BLaER1 treated with 17β-estradiol and CSF1 and Interleukin-3, amounts not matched to agents 10 nM and 100 nM (cell line): ENCODE measurements around the gene DDX54.
A peak's percentile ranks its signal among the peaks of the same experiment; 100 is the strongest.

Source experiments
- H3K27ac ChIP-seq, 11 experiments: shearing (Covaris generic); formaldehyde crosslinking; 2 replicates each; pipeline ENCODE4 v1.8.1; 2022
- H3K27me3 ChIP-seq, 11 experiments: shearing (Covaris generic); formaldehyde crosslinking; 2 replicates each; pipeline ENCODE4 v1.8.1; 2022
- H3K36me3 ChIP-seq, 11 experiments: shearing (Covaris generic); formaldehyde crosslinking; 2 replicates each; pipeline ENCODE4 v1.8.1; 2022
- H3K4me1 ChIP-seq, 10 experiments: shearing (Covaris generic); formaldehyde crosslinking; 2 replicates each; pipeline ENCODE4 v1.8.1; 2022
- H3K4me2 ChIP-seq, 11 experiments: shearing (Covaris generic); formaldehyde crosslinking; 2 replicates each; pipeline ENCODE4 v1.8.1; 2022
- H3K4me3 ChIP-seq, 10 experiments: shearing (Covaris generic); formaldehyde crosslinking; 2 replicates each; pipeline ENCODE4 v1.8.1; 2022
- H3K9ac ChIP-seq, 11 experiments: shearing (Covaris generic); formaldehyde crosslinking; 2 replicates each; pipeline ENCODE4 v1.8.1; 2022
- H3K9me3 ChIP-seq, 11 experiments: shearing (Covaris generic); formaldehyde crosslinking; replicated peaks in 1 of 11; 2 replicates each; pipeline ENCODE4 v1.8.1; 2022
- H4K20me1 ChIP-seq, 11 experiments: shearing (Covaris generic); formaldehyde crosslinking; 2 replicates each; pipeline ENCODE4 v1.8.1; 2022
- Cebpa-rat ChIP-seq, 11 experiments: shearing (Covaris generic); IDR thresholded peaks; 2 replicates each; pipeline ENCODE4 v1.8.1; 2022

DDX54 gene

DNA sequence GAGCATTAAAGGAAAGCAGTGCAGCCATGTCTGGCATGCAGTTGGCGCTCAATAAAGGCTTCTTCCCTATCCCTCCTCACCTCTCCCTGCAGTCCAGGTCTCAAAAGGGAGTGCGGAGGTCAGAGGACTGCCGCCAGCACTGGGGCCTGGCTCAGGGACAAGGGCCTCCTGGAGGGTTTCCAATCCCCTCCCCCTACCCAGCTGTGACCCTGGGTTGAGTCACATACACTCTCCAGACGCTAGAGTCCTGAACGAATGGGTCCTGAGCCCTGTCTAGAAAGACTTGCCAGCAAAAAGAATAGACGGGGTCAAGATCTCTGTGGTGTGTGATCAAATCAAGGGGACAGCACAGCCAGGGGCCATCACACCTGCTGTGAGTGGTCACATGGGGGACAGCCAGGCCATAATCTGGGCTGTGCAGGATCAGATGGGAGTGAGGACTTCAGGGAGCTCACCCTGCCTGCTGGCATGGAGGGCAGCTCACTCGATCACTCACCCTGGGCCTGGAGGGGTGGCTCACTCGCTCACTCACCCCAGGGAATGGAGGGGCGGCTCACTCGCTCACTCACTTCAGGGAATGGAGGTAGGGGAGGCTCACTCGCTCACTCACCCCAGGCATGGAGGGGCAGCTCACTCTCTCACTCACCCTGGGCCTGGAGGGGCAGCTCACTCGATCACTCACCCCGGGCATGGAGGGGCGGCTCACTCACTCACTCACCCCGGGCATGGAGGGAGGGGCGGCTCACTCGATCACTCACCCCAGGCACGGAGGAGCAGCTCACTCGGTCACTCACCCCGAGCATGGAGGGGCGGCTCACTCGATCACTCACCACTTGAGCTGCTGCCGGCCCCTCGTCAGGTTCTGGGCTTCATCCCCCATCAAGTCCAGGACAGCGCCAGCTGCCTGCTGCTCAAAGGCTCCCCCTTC, 22.9 kb downstream of the DDX54 start:
- Histone ChIP-seq H3K27ac (peak overlapping the region in 9 of 11 experiments; percentile 35 to 77 (median 58); a peak in 17 of 22 replicates), H3K4me1 (peaks cover 20 to 78% (median 64%) of the 10 kb centered on the region in 10 experiments), H3K4me3 (peak overlapping the region in 4 of 10 experiments; percentile 10 to 40 (median 36); a peak in 7 of 20 replicates), H4K20me1 (peaks cover 0 to 96% (median 68%) of the 10 kb centered on the region in 11 experiments; a peak in 20 of 22 replicates), H3K9ac (peak overlapping the region in 9 of 11 experiments; percentile 34 to 71 (median 52); a peak in 15 of 22 replicates), H3K4me2 (peak overlapping the region; percentile 61 to 92 (median 84)), H3K36me3 (peaks cover 83 to 87% (median 85%) of the 10 kb centered on the region in 11 experiments), H3K9me3 (no peaks in the 10 kb centered on the region), H3K27me3 (peaks cover 2 to 11% (median 8%) of the 10 kb centered on the region in 11 experiments; a peak in 18 of 22 replicates)
- TF ChIP-seq Cebpa-rat (IDR thresholded peaks at IDR 0.05) = no peak

DNA sequence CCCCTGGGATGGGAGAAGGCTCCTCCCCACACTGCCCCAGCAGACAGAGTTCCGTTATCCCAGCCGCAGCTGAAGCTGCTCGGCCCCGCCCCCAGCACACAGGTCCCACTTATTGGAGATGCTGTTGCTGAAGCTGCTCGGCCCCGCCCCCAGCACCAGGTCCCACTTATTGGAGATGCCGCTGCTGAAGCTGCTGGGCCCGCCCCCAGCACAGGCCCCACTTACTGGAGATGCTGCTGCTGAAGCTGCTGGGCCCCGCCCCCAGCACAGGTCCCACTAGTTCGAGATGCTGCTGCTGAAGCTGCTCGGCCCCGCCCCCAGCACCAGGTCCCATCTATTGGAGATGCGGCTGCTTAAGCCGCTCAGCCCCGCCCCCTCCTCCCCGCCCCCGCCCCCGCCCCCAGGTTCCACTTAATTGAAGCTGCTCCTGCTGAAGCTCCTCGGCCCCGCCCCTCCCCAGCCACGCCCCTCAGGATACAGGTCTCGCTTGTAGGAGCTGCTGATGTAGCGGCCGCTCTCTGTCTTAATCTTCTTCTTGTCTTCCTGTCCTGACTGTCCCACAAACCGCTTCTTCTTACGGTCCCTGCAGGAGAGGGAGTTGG, 23.8 kb downstream of the DDX54 start:
- Histone ChIP-seq H3K9me3 (no peaks in the 10 kb centered on the region), H3K27ac (peak overlapping the region in 9 of 11 experiments; percentile 35 to 77 (median 69); a peak in 17 of 22 replicates), H3K4me3 (peak overlapping the region in 8 of 10 experiments; percentile 35 to 64 (median 54); a peak in 14 of 20 replicates), H3K27me3 (peaks cover 11 to 19% (median 16%) of the 10 kb centered on the region in 11 experiments), H3K4me1 (peaks cover 20 to 82% (median 65%) of the 10 kb centered on the region in 10 experiments), H3K4me2 (peak overlapping the region; percentile 61 to 94 (median 84)), H3K36me3 (peaks cover 78 to 87% (median 83%) of the 10 kb centered on the region in 11 experiments), H3K9ac (peak overlapping the region in 8 of 11 experiments; percentile 48 to 74 (median 64); a peak in 16 of 22 replicates), H4K20me1 (peaks cover 0 to 96% (median 73%) of the 10 kb centered on the region in 11 experiments; a peak in 20 of 22 replicates)
- TF ChIP-seq Cebpa-rat (IDR thresholded peaks at IDR 0.05) = no peak

DNA sequence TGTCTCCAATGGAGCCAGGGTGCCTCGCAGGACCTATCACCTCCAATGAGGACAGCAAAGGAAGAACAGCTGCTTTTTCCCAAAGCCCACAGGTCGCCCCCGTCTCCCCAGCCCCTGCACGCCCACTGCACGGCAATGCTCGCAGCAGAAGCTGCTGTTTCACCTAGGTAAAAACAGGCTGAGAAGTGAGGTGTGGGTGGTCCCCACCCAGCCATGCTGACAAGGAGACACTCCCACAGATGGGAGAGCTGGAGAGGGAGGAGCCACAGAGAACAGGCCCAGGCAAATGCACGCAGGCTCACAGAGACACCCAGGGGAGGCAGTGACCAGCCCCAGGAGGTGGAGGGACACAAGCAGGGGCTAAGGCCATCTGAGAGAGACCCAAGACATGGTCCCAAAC, 25.3 kb downstream of the DDX54 start:
- peaks cover 62 to 75% (median 69%) of the 10 kb centered on the region in 11 experiments for H3K36me3 ChIP-seq
- H4K20me1 ChIP-seq = peaks cover 0 to 96% (median 78%) of the 10 kb centered on the region in 11 experiments; a peak in 20 of 22 replicates
- peak overlapping the region in 9 of 11 experiments; percentile 7 to 74 (median 60); a peak in 13 of 22 replicates for H3K9ac ChIP-seq
- peak overlapping the region in 8 of 11 experiments; percentile 1 to 76 (median 52); a peak in 11 of 22 replicates for H3K27ac ChIP-seq
- peak overlapping the region; percentile 3 to 94 (median 82); a peak in 18 of 22 replicates for H3K4me2 ChIP-seq
- no peaks in the 10 kb centered on the region for H3K9me3 ChIP-seq
- peak overlapping the region in 6 of 10 experiments; percentile 9 to 64 (median 52); a peak in 7 of 20 replicates for H3K4me3 ChIP-seq
- peaks cover 31 to 88% (median 78%) of the 10 kb centered on the region in 10 experiments for H3K4me1 ChIP-seq
- H3K27me3 ChIP-seq = peaks cover 26 to 35% (median 32%) of the 10 kb centered on the region in 11 experiments
- no peak for TF ChIP-seq Cebpa-rat (IDR thresholded peaks at IDR 0.05)

DNA sequence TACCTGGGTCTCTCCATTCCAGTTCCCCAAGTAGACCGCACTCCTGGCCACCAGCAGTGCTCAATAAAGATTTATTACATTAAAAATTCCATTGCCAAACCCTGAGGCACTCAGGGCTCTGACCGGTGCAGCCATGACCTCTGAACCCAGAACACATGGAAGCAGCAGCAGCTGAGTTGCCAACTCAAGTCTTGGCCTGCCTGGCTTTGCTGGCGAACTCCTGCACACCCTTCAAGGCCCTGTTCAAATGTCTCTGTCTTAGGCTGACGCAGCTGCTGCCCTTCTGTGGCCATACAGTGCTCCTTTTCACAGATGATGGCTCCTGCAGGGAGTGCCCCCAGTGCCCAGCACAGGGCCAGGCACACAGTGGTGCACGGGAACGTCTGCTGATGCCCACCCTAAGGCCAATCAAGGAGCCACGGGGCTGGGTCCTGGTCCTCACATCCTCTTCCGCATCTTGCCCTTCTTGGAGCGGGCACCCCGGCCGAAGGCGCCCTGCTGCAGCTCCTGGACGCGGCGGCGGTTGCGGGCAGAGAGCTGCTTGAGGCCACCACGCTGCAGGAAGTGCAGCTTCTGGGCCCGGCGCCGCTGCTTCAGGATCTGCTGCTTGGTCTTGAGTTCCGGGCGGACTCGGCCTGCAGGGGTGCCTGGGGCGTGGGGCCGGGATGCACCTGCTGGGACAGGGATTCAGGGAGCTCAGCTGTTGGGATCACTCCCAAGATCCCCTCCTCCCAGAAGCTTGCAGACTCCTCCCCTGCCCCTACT, 26.7 kb downstream of the DDX54 start:
- H3K4me3 ChIP-seq = no peak overlapping the region; a peak in 2 of 20 replicates
- peak overlapping the region in 3 of 11 experiments; percentile 4 to 68 (median 60); a peak in 3 of 22 replicates for H3K9ac ChIP-seq
- peaks cover 39 to 48% (median 45%) of the 10 kb centered on the region in 11 experiments for H3K27me3 ChIP-seq
- TF ChIP-seq Cebpa-rat (IDR thresholded peaks at IDR 0.05) = no peak
- H3K9me3 ChIP-seq = no peaks in the 10 kb centered on the region
- H4K20me1 ChIP-seq = peaks cover 0 to 97% (median 88%) of the 10 kb centered on the region in 11 experiments; a peak in 20 of 22 replicates
- peaks cover 44 to 90% (median 84%) of the 10 kb centered on the region in 10 experiments for H3K4me1 ChIP-seq
- peaks cover 49 to 61% (median 56%) of the 10 kb centered on the region in 11 experiments for H3K36me3 ChIP-seq
- peak overlapping the region in 8 of 11 experiments; percentile 15 to 94 (median 80); a peak in 13 of 22 replicates for H3K4me2 ChIP-seq
- no peak overlapping the region for H3K27ac ChIP-seq

DNA sequence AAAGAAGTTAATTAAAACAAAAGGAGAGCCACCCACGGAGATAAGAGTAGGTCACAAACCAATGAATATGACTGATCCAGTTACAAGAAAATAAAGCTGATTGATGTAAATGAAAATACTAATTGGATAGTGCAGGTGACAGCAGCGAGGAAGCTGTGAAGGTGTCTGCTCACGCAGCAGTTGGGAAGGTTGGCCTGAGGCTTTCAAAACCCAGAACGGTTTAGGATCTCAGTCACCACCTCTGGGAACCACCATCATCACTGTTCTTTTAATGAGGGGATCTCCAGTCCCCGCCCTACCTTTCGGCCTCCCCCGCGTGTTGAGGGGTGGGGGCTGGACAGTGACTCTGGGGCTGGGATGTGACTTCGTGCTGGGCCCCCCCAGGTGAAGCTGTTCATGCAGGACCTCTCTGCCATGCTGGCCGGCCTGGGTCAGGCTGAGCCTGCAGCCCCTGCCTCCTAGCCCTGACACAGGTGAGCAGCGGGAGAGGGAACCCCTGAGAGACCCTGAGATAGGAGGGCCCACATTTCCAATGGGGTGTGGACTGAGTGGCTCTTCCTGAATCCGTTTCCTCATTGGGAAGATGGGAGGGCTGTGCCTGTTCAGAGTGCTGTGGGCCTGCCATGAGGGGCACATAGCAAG, 27.9 kb downstream of the DDX54 start:
- Histone ChIP-seq H3K9ac (peak overlapping the region in 2 of 11 experiments; percentile 60 to 68; a peak in 2 of 22 replicates), H3K4me2 (peak overlapping the region in 6 of 11 experiments; percentile 79 to 94 (median 87); a peak in 8 of 22 replicates), H4K20me1 (peaks cover 0 to 95% (median 79%) of the 10 kb centered on the region in 11 experiments; a peak in 20 of 22 replicates), H3K27me3 (peaks cover 52 to 61% (median 58%) of the 10 kb centered on the region in 11 experiments), H3K4me3 (no peak overlapping the region), H3K4me1 (peaks cover 34 to 90% (median 83%) of the 10 kb centered on the region in 10 experiments), H3K36me3 (peaks cover 38 to 49% (median 43%) of the 10 kb centered on the region in 11 experiments), H3K27ac (no peak overlapping the region), H3K9me3 (no peaks in the 10 kb centered on the region)
- no peak for TF ChIP-seq Cebpa-rat (IDR thresholded peaks at IDR 0.05)

DNA sequence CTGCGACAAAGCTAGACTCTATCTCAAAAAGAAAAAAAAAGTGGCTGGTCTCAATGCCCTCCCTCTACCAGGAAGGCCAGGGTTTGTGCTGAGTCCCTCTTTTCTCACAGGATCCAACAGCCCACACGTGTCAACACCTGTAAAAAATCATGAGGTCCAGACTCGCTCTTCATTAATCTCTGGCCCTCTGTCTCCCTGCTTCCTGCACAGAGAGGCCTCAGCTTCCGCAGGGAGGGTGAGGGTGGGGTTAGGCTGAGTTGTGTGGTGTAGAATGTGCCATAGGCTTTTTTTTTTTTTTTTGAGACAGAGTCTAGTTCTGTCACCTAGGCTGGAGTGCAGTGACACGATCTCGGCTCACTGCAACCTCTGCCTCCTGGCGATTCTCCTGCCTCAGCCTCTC, 29.6 kb downstream of the DDX54 start:
- H3K4me2 ChIP-seq = peak overlapping the region in 10 of 11 experiments; percentile 1 to 99 (median 93); a peak in 17 of 22 replicates
- no peak for TF ChIP-seq Cebpa-rat (IDR thresholded peaks at IDR 0.05)
- H3K4me1 ChIP-seq = peaks cover 27 to 87% (median 71%) of the 10 kb centered on the region in 10 experiments
- H3K9me3 ChIP-seq = no peaks in the 10 kb centered on the region
- H3K36me3 ChIP-seq = peaks cover 35 to 45% (median 40%) of the 10 kb centered on the region in 11 experiments
- 0 out of 22 replicates have a peak overlapping the region, but pooled peaks of 3 of the 11 experiments have one; percentile 4 to 32 (median 13) for H3K9ac ChIP-seq
- peaks cover 62 to 76% (median 71%) of the 10 kb centered on the region in 11 experiments for H3K27me3 ChIP-seq
- no peak overlapping the region for H3K27ac ChIP-seq
- H4K20me1 ChIP-seq = peaks cover 0 to 88% (median 71%) of the 10 kb centered on the region in 11 experiments; a peak in 20 of 22 replicates
- H3K4me3 ChIP-seq = no peak overlapping the region

DNA sequence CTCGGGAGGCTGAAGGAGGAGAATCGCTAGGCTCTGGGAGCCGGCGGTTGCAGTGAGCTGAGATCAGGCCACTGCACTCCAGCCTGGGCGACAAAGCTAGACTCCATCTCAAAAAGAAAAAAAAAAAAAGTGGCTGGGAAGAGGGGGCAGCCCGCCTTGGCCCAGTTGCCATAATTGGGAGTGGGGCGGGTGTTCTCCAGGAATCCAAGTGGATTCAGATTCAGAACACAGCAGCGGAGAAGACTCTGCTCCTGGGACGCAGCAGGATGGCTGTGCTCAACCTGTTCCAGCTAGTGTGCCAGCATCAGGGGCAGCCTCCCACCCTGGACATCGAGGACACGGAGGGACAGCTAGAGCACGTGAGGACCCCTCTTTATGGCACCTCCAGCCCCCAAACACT, 30.2 kb downstream of the DDX54 start:
- peak overlapping the region in 2 of 11 experiments; percentile 4 to 32; a peak in 2 of 22 replicates for H3K9ac ChIP-seq
- peak overlapping the region; percentile 86 to 99 (median 93) for H3K4me2 ChIP-seq
- no peaks in the 10 kb centered on the region for H3K9me3 ChIP-seq
- H3K36me3 ChIP-seq = peaks cover 29 to 39% (median 34%) of the 10 kb centered on the region in 11 experiments
- peak overlapping the region in 1 of 10 experiments; percentile 59; a peak in 2 of 20 replicates for H3K4me3 ChIP-seq
- peaks cover 0 to 83% (median 65%) of the 10 kb centered on the region in 11 experiments; a peak in 20 of 22 replicates for H4K20me1 ChIP-seq
- no peak for TF ChIP-seq Cebpa-rat (IDR thresholded peaks at IDR 0.05)
- H3K27ac ChIP-seq = no peak overlapping the region
- peaks cover 62 to 77% (median 72%) of the 10 kb centered on the region in 11 experiments for H3K27me3 ChIP-seq
- peaks cover 27 to 87% (median 70%) of the 10 kb centered on the region in 10 experiments for H3K4me1 ChIP-seq
